Adrenal gland (tissue), 5 donors: Measurements from ENCODE around the gene ACE.

Source experiments
- POLR2A ChIP-seq, 2 donors: fragments of 450-650 bp; IDR thresholded peaks; one replicate each; pipeline ENCODE4 v1.6.1; 2017; ENCODE audit warnings: antibody characterized with exemption in 2 of 2, mild to moderate bottlenecking in 2 of 2, moderate library complexity in 1 of 2
- TF ChIP-seq, protein P1 (sequence below), 6 experiments: fragments of 450-650 bp in 4 of 6; fragments of 200-600 bp in 2 of 6; sonication (generic) in 1 of 6; IDR thresholded peaks; 1 replicate in 5 of 6; 2 replicates in 1 of 6; pipeline versions ENCODE4 v1.5.1 to v1.8.0; 2016 to 2021; ENCODE audit warnings: antibody characterized with exemption in 6 of 6, mild to moderate bottlenecking in 2 of 6, moderate library complexity in 1 of 6
- donor health status: DM: no; HTN: no; CAD: no.

GRCh38 chr17:63486317-63487013, 9.6 kb downstream of the ACE start:
- TF ChIP-seq, protein P1, sequence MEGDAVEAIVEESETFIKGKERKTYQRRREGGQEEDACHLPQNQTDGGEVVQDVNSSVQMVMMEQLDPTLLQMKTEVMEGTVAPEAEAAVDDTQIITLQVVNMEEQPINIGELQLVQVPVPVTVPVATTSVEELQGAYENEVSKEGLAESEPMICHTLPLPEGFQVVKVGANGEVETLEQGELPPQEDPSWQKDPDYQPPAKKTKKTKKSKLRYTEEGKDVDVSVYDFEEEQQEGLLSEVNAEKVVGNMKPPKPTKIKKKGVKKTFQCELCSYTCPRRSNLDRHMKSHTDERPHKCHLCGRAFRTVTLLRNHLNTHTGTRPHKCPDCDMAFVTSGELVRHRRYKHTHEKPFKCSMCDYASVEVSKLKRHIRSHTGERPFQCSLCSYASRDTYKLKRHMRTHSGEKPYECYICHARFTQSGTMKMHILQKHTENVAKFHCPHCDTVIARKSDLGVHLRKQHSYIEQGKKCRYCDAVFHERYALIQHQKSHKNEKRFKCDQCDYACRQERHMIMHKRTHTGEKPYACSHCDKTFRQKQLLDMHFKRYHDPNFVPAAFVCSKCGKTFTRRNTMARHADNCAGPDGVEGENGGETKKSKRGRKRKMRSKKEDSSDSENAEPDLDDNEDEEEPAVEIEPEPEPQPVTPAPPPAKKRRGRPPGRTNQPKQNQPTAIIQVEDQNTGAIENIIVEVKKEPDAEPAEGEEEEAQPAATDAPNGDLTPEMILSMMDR (IDR thresholded peaks at IDR 0.05): no peak
- TF ChIP-seq POLR2A (IDR thresholded peaks at IDR 0.05): no peak
